GM12878 (cell line): ENCODE data around the gene GPRC5C. TPM values are rescaled to one million over a fixed set of nuclear protein-coding genes. Genes with fewer than 3 reads are reported as not detected.
A peak's percentile ranks its signal among the peaks of the same experiment; 100 is the strongest.

Experiments used
- HDGF ChIP-seq: fragments of 450-650 bp; IDR thresholded peaks from 2 replicates; pipeline ENCODE4 v1.6.1; 2016; ENCODE audit warnings: antibody characterized with exemption
- IKZF2 ChIP-seq, 2 experiments: fragments of 450-650 bp; IDR thresholded peaks; 2 replicates each; pipeline ENCODE4 v1.6.1; 2017; ENCODE audit warnings: mild to moderate bottlenecking in 2 of 2, moderate library complexity in 2 of 2
- NBN ChIP-seq: fragments of 450-650 bp; IDR thresholded peaks from 2 replicates; pipeline ENCODE4 v1.6.1; 2016
- NR2C1 ChIP-seq: fragments of 450-650 bp; IDR thresholded peaks from 2 replicates; pipeline ENCODE4 v1.6.1; 2017; ENCODE audit warnings: antibody characterized with exemption, mild to moderate bottlenecking, moderate library complexity
- RAD21 ChIP-seq: IDR thresholded peaks from 2 replicates; pipeline ENCODE4 v1.6.1; 2011; ENCODE audit warnings: mild to moderate bottlenecking, low read depth, low read length, moderate library complexity; ENCODE audit not compliant: insufficient read depth
- SIN3A ChIP-seq: IDR thresholded peaks from 2 replicates; pipeline ENCODE4 v1.6.1; 2012; ENCODE audit warnings: low read depth, low read length, improper control_type of control experiment
- SIX5 ChIP-seq: IDR thresholded peaks from 2 replicates; pipeline ENCODE4 v1.6.1; 2011; ENCODE audit warnings: mild to moderate bottlenecking, low read depth, low read length, moderate library complexity; ENCODE audit not compliant: severe bottlenecking
- SMC3 ChIP-seq: IDR thresholded peaks from 2 replicates; pipeline ENCODE4 v1.6.1; 2011; ENCODE audit warnings: low read length, improper control_type of control experiment, borderline replicate concordance
- SP1 ChIP-seq: IDR thresholded peaks from one replicate; pipeline ENCODE4 v1.6.1; 2011; ENCODE audit warnings: low read depth, low read length
- SRF ChIP-seq, 2 experiments: IDR thresholded peaks; 2 replicates each; pipeline ENCODE4 v1.6.1; 2011; ENCODE audit warnings: low read depth in 2 of 2, low read length in 2 of 2, mild to moderate bottlenecking in 1 of 2, moderate library complexity in 1 of 2
- YY1 ChIP-seq: IDR thresholded peaks from 2 replicates; pipeline ENCODE4 v1.6.1; 2011; ENCODE audit warnings: low read depth, mild to moderate bottlenecking, low read length
- ZNF24 ChIP-seq: fragments of 450-650 bp; IDR thresholded peaks from 2 replicates; pipeline ENCODE4 v1.6.1; 2017; ENCODE audit warnings: antibody characterized with exemption, mild to moderate bottlenecking
- polyA plus RNA-seq, 11 experiments: library from polyadenylated mRNA; depleted of rRNA in 4 of 11; unstranded in 6 of 11; stranded (reverse) in 5 of 11; fragments of >200 nt; fragmentation: Nextera tagmentation in 4 of 11; fragmentation: Illumina TruSeq in 1 of 11; extraction: Ambion mirVana in 4 of 11; extraction: Trizol in 1 of 11; gene quantifications; 1 replicate in 1 of 11; 2 replicates in 10 of 11; pipeline versions ENCODE4 v1.2.1 to v1.2.3, GENCODE V29; 2011 to 2016; ENCODE audit warnings: inconsistent platforms in 2 of 11, missing spikeins in 2 of 11, low read depth in 1 of 11
- total RNA-seq, 4 experiments: library from RNA; depleted of rRNA in 3 of 4; stranded (reverse); fragments of >200 nt in 3 of 4; fragmentation: Illumina TruSeq in 1 of 4; extraction: Trizol in 1 of 4; gene quantifications; 2 replicates each; pipeline versions ENCODE4 v1.2.1 to v1.2.3, GENCODE V29; 2013 to 2021
- TF ChIP-seq, protein P1 (sequence below): fragments of 450-650 bp; IDR thresholded peaks from 2 replicates; pipeline ENCODE4 v1.6.1; 2017; ENCODE audit warnings: mild to moderate bottlenecking, moderate library complexity
- TF ChIP-seq, protein P2 (sequence below): fragments of 450-650 bp; IDR thresholded peaks from 2 replicates; pipeline ENCODE4 v1.6.1; 2017; ENCODE audit warnings: low read depth, mild to moderate bottlenecking, moderate library complexity

The GPRC5C gene
- total and polyA plus RNA-seq, 10 of the 15 experiments (the other 5 are each of a cell fraction or from before 2014, with no cell fraction given), result 0.04 to 1.3 (median 0.36) TPM; not detected in 2

GRCh38 chr17:74457146-74457819, 25.4 kb downstream of the GPRC5C start (continued):
- TF ChIP-seq, protein P1, sequence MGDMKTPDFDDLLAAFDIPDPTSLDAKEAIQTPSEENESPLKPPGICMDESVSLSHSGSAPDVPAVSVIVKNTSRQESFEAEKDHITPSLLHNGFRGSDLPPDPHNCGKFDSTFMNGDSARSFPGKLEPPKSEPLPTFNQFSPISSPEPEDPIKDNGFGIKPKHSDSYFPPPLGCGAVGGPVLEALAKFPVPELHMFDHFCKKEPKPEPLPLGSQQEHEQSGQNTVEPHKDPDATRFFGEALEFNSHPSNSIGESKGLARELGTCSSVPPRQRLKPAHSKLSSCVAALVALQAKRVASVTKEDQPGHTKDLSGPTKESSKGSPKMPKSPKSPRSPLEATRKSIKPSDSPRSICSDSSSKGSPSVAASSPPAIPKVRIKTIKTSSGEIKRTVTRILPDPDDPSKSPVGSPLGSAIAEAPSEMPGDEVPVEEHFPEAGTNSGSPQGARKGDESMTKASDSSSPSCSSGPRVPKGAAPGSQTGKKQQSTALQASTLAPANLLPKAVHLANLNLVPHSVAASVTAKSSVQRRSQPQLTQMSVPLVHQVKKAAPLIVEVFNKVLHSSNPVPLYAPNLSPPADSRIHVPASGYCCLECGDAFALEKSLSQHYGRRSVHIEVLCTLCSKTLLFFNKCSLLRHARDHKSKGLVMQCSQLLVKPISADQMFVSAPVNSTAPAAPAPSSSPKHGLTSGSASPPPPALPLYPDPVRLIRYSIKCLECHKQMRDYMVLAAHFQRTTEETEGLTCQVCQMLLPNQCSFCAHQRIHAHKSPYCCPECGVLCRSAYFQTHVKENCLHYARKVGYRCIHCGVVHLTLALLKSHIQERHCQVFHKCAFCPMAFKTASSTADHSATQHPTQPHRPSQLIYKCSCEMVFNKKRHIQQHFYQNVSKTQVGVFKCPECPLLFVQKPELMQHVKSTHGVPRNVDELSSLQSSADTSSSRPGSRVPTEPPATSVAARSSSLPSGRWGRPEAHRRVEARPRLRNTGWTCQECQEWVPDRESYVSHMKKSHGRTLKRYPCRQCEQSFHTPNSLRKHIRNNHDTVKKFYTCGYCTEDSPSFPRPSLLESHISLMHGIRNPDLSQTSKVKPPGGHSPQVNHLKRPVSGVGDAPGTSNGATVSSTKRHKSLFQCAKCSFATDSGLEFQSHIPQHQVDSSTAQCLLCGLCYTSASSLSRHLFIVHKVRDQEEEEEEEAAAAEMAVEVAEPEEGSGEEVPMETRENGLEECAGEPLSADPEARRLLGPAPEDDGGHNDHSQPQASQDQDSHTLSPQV, result peak; percentile 59; the same call in 1 of the 2 replicates
- 0 out of 2 replicates have a peak, but pooled peaks have one; percentile 44 for TF ChIP-seq ZNF24
- TF ChIP-seq SRF (IDR thresholded peaks at IDR 0.05; ENCODE audit: low read depth in 2 of 2, low read length in 2 of 2), result no peak
- peak; percentile 98 for TF ChIP-seq YY1
- TF ChIP-seq SIX5, result no peak
- TF ChIP-seq, protein P2, sequence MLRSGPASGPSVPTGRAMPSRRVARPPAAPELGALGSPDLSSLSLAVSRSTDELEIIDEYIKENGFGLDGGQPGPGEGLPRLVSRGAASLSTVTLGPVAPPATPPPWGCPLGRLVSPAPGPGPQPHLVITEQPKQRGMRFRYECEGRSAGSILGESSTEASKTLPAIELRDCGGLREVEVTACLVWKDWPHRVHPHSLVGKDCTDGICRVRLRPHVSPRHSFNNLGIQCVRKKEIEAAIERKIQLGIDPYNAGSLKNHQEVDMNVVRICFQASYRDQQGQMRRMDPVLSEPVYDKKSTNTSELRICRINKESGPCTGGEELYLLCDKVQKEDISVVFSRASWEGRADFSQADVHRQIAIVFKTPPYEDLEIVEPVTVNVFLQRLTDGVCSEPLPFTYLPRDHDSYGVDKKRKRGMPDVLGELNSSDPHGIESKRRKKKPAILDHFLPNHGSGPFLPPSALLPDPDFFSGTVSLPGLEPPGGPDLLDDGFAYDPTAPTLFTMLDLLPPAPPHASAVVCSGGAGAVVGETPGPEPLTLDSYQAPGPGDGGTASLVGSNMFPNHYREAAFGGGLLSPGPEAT, result 0 out of 2 replicates have a peak, but pooled peaks have one; percentile 23
- TF ChIP-seq NBN, result 0 out of 2 replicates have a peak, but pooled peaks have one; percentile 41
- peak; percentile 99 for TF ChIP-seq SMC3
- no peak for TF ChIP-seq HDGF
- no peak for TF ChIP-seq SIN3A
- no peak for TF ChIP-seq NR2C1
- TF ChIP-seq IKZF2 (IDR thresholded peaks at IDR 0.05), result no peak
- peak; percentile 98 for TF ChIP-seq RAD21
- peak; percentile 25 for TF ChIP-seq SP1
